ENCODE results near the gene BCL2L12.

Gene BCL2L12

DNA sequence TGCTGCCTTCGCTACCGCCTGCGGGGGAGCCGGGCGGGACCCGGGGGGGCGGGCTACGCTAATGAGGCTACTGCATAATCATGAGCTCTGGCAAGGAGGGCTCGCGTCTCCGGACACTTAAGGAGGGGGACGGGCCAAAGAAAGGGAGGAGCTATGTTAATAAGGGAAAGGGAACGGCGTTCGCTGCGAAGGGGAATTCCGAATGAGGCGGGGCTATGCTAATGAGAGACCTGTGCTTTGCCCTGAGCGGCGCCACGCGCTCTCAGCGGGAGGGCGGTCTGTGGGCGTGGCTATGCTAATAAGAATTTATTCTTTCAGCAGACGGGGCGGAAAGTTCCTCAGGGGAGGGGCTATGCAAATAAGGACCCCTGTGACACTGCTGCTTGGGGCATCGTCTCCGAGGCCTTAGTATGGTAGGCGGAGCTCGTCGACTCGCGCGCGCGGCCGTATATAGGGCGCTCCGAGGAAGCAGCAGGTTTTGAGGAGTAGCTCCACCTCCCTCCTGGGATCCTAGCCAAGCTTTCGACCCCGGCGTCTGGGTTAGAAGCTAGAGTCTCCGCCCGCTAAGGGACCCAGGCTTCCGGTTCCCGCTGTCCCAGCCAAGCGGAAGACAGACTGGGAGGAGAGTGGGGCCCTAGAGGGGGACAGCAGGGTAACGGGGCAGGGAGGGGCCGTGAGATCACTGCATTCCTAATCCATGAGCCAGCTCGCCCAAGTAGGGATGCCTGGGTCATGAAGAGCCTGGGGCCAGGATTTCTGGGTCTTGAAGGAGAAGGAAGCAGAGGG is 25.4 kb upstream of the BCL2L12 start, which contains the start of gene RRAS (continued):
- TF ChIP-seq ZNF473 (tag by site-specific recombination; IDR thresholded peaks at IDR 0.05), result no peak
- peak; percentile 70 for TF ChIP-seq GLIS2 (tag by site-specific recombination; IDR thresholded peaks at IDR 0.05)
- TF ChIP-seq ZBTB17 (tag by site-specific recombination; IDR thresholded peaks at IDR 0.05), result peak; percentile 88
- TF ChIP-seq ZBTB10 (tag by site-specific recombination; IDR thresholded peaks at IDR 0.05), result peak; percentile 97
- TF ChIP-seq ZNF157 (tag by site-specific recombination; IDR thresholded peaks at IDR 0.05), result no peak
- TF ChIP-seq ZXDB (tag by site-specific recombination; IDR thresholded peaks at IDR 0.05), result peak; percentile 92
- no peak for TF ChIP-seq GLI4 (tag by site-specific recombination; IDR thresholded peaks at IDR 0.05)
- 0 out of 2 replicates have a peak, but pooled peaks have one; percentile 19 for TF ChIP-seq ZNF2 (tag by site-specific recombination; IDR thresholded peaks at IDR 0.05)
- TF ChIP-seq ZNF16 (tag by site-specific recombination; IDR thresholded peaks at IDR 0.05; ENCODE audit: low read depth), result no peak
- TF ChIP-seq ZNF366 (tag by site-specific recombination; conservative IDR thresholded peaks at IDR 0.05), result peak; percentile 97
- no peak for TF ChIP-seq ZNF488 (tag by site-specific recombination; IDR thresholded peaks at IDR 0.05)
- TF ChIP-seq ZNF433 (tag by site-specific recombination; IDR thresholded peaks at IDR 0.05; ENCODE audit: low read depth), result no peak
- no peak for TF ChIP-seq ZSCAN5A (tag by site-specific recombination; IDR thresholded peaks at IDR 0.05)
- 0 out of 2 replicates have a peak, but pooled peaks have one; percentile 30 for TF ChIP-seq ZBTB49 (tag by site-specific recombination; IDR thresholded peaks at IDR 0.05; ENCODE audit: low read depth)
- no peak for TF ChIP-seq AEBP2 (tag by site-specific recombination; IDR thresholded peaks at IDR 0.05; ENCODE audit: borderline replicate concordance)
- TF ChIP-seq IKZF3 (tag by site-specific recombination; IDR thresholded peaks at IDR 0.05), result peak; percentile 99
- peak; percentile 53 for TF ChIP-seq ZBTB44 (tag by site-specific recombination; IDR thresholded peaks at IDR 0.05)
- TF ChIP-seq, protein P1, sequence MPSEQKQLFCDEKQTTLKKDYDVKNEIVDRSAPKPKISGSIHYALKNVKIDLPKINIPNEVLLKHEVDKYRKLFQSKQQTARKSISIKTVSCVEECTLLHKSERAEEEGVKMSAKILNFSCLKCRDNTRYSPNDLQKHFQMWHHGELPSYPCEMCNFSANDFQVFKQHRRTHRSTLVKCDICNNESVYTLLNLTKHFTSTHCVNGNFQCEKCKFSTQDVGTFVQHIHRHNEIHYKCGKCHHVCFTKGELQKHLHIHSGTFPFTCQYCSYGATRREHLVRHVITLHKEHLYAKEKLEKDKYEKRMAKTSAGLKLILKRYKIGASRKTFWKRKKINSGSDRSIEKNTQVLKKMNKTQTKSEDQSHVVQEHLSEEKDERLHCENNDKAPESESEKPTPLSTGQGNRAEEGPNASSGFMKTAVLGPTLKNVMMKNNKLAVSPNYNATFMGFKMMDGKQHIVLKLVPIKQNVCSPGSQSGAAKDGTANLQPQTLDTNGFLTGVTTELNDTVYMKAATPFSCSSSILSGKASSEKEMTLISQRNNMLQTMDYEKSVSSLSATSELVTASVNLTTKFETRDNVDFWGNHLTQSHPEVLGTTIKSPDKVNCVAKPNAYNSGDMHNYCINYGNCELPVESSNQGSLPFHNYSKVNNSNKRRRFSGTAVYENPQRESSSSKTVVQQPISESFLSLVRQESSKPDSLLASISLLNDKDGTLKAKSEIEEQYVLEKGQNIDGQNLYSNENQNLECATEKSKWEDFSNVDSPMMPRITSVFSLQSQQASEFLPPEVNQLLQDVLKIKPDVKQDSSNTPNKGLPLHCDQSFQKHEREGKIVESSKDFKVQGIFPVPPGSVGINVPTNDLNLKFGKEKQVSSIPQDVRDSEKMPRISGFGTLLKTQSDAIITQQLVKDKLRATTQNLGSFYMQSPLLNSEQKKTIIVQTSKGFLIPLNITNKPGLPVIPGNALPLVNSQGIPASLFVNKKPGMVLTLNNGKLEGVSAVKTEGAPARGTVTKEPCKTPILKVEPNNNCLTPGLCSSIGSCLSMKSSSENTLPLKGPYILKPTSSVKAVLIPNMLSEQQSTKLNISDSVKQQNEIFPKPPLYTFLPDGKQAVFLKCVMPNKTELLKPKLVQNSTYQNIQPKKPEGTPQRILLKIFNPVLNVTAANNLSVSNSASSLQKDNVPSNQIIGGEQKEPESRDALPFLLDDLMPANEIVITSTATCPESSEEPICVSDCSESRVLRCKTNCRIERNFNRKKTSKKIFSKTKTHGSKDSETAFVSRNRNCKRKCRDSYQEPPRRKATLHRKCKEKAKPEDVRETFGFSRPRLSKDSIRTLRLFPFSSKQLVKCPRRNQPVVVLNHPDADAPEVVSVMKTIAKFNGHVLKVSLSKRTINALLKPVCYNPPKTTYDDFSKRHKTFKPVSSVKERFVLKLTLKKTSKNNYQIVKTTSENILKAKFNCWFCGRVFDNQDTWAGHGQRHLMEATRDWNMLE (tag by site-specific recombination; conservative IDR thresholded peaks at IDR 0.05; ENCODE audit: low read depth), result peak; percentile 63; the same call in 1 of the 2 replicates
- TF ChIP-seq GLI2 (tag by site-specific recombination; IDR thresholded peaks at IDR 0.05; ENCODE audit: borderline replicate concordance, low read depth), result no peak
- TF ChIP-seq ZNF701 (tag by site-specific recombination; IDR thresholded peaks at IDR 0.05), result no peak
- TF ChIP-seq ZNF548 (tag by site-specific recombination; IDR thresholded peaks at IDR 0.05), result no peak
- peak; percentile 92; the same call in 1 of the 2 replicates for TF ChIP-seq ZFP37 (tag by site-specific recombination; IDR thresholded peaks at IDR 0.05)
